Stomach (tissue), 9 donors: ENCODE data around the gene ADARB2. TPM values are rescaled to one million over a fixed set of nuclear protein-coding genes. Genes with fewer than 3 reads are reported as not detected.

Experiments used
- DNase-seq, 2 donors: peaks; one replicate each; pipeline versions ENCODE4 v3.0.0 to v3.0.0-alpha.2; 2013 to 2019
- H3K27ac ChIP-seq, 5 donors: fragments of 200-600 bp in 4 of 5; sonication (generic) in 4 of 5; one replicate each; pipeline ENCODE4 v1.5.1; 2013 to 2019; ENCODE audit warnings: mild to moderate bottlenecking in 1 of 5, moderate library complexity in 1 of 5
- H3K27me3 ChIP-seq, 3 donors: fragments of 200-600 bp; sonication (generic); one replicate each; pipeline ENCODE4 v1.5.1; 2017 to 2019; ENCODE audit warnings: mixed run types in 1 of 3
- H3K36me3 ChIP-seq, 4 donors: fragments of 200-600 bp; sonication (generic); 1 replicate in 3 of 4; 2 replicates in 1 of 4; pipeline ENCODE4 v1.5.1; 2016 to 2019
- H3K4me1 ChIP-seq, 4 donors: fragments of 200-600 bp; sonication (generic); one replicate each; pipeline ENCODE4 v1.5.1; 2016 to 2019
- H3K4me3 ChIP-seq, 4 donors: fragments of 200-600 bp; sonication (generic) in 3 of 4; one replicate each; pipeline ENCODE4 v1.5.1; 2016 to 2019; ENCODE audit warnings: mild to moderate bottlenecking in 1 of 4
- H3K9me3 ChIP-seq, 4 donors: fragments of 200-600 bp; sonication (generic); one replicate each; pipeline ENCODE4 v1.5.1; 2016 to 2019
- EP300 ChIP-seq: sonication (generic); formaldehyde crosslinking; IDR thresholded peaks from one replicate; pipeline ENCODE4 v1.6.1; 2017; ENCODE audit warnings: antibody characterized with exemption
- POLR2A ChIP-seq, 4 donors: fragments of 450-650 bp; IDR thresholded peaks; one replicate each; pipeline ENCODE4 v1.6.1; 2016; ENCODE audit warnings: antibody characterized with exemption in 4 of 4, control low read depth in 2 of 4, mild to moderate bottlenecking in 1 of 4, moderate library complexity in 1 of 4
- POLR2AphosphoS5 ChIP-seq, 3 donors: sonication (generic); formaldehyde crosslinking; IDR thresholded peaks; one replicate each; pipeline ENCODE4 v1.6.1; 2016; ENCODE audit warnings: antibody characterized with exemption in 3 of 3
- WGBS, 5 donors: extraction: QIAGEN DNeasy Blood & Tissue Kit in 3 of 5; methylation state at CpG; one replicate each; pipeline versions ENCODE4 v1.1.5 to v1.1.7; 2013 to 2018; 5-methylcytosine and 5-hydroxymethylcytosine counted together
- intact Hi-C: fragments of 100-400 bp; cut with DNase I; formaldehyde crosslinking; loops from one replicate; pipeline ENCODE4 v1.15.1; 2023; ENCODE audit warnings: low total_unique reads
- polyA plus RNA-seq, 3 donors: library from polyadenylated mRNA; stranded (reverse); fragments of 200-250 nt; gene quantifications; one replicate each; pipeline ENCODE4 v1.2.3, GENCODE V29; 2013
- total RNA-seq, 5 donors: library from RNA; depleted of rRNA; stranded (reverse); fragments of >200 nt; gene quantifications; one replicate each; pipeline versions ENCODE4 v1.1.0 to v1.2.3, GENCODE V29; 2014 to 2016
- TF ChIP-seq, protein P1 (sequence below), 7 experiments: fragments of 450-650 bp in 4 of 7; fragments of 200-600 bp in 3 of 7; sonication (generic) in 3 of 7; IDR thresholded peaks; one replicate each; pipeline ENCODE4 v1.5.1; 2016 to 2019; ENCODE audit warnings: antibody characterized with exemption in 7 of 7, control low read depth in 2 of 7, mild to moderate bottlenecking in 1 of 7
- donor health status: healthy with polysubstance abuse.
- donor health status: Bipolar disorder and iron deficiency.
- donor health status: healthy.

Gene ADARB2
- total and polyA plus RNA-seq, 8 donors = 0.55 to 4.1 (median 1.4) TPM; not detected in 1

DNA sequence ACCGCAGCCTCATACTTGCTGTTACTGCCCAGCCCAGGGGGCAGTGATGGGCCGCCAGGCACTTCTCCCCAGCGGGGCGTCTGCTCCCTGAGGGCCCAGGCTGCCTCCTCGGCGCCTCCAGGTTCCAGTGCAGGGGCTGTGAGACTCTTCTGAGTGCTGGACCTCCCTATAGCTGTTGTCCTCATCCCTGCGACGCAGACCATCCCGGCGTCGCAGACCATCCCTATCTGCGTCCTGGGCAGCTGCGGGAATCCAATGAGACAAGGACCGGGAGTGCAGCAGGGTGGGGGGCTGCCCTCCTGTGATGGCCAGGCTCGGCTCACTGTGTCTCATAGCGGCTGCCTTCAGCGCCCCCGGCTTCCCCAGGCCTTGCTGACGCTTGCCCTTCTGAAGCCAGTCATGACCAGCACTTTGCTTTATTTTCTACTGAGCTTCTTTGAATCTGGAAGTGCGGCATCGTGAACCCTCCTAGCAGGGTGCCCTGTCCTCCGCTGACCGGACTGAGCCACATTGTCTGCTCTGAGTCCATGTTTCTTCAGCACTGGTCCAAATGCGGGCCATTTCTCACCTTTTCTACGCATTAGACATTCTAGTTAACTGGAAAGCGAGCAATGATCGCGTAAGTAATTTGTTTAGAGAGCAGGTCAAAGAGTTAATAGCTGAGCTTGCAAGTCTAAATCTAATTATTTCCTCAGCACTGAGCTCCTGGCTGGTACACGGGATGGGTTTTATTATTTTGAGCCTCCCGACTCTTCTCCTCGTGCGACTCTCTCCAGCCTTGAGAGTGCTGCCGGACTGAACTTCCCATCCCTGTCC lies 341.6 kb downstream of the ADARB2 start:
- peaks cover 0 to 14% (median 0%) of the 10 kb centered on the region in 3 donors for H3K27me3 ChIP-seq
- DNase-seq = peak in 1 of 2 donors; percentile 19
- H3K4me3 ChIP-seq = no peak overlapping the region
- H3K27ac ChIP-seq = no peak overlapping the region
- H3K9me3 ChIP-seq = no peaks in the 10 kb centered on the region
- intact Hi-C loops = no loop called here
- no peaks in the 10 kb centered on the region for H3K36me3 ChIP-seq
- TF ChIP-seq POLR2A (IDR thresholded peaks at IDR 0.05) = no peak
- no peak for TF ChIP-seq EP300
- TF ChIP-seq POLR2AphosphoS5 (IDR thresholded peaks at IDR 0.05) = no peak
- TF ChIP-seq, protein P1, sequence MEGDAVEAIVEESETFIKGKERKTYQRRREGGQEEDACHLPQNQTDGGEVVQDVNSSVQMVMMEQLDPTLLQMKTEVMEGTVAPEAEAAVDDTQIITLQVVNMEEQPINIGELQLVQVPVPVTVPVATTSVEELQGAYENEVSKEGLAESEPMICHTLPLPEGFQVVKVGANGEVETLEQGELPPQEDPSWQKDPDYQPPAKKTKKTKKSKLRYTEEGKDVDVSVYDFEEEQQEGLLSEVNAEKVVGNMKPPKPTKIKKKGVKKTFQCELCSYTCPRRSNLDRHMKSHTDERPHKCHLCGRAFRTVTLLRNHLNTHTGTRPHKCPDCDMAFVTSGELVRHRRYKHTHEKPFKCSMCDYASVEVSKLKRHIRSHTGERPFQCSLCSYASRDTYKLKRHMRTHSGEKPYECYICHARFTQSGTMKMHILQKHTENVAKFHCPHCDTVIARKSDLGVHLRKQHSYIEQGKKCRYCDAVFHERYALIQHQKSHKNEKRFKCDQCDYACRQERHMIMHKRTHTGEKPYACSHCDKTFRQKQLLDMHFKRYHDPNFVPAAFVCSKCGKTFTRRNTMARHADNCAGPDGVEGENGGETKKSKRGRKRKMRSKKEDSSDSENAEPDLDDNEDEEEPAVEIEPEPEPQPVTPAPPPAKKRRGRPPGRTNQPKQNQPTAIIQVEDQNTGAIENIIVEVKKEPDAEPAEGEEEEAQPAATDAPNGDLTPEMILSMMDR (IDR thresholded peaks at IDR 0.05) = no peak
- no peaks in the 10 kb centered on the region for H3K4me1 ChIP-seq
- WGBS, 5 donors = 90 to 94% (median 93%) methylated on average over 33 of the region's 33 CpGs

DNA sequence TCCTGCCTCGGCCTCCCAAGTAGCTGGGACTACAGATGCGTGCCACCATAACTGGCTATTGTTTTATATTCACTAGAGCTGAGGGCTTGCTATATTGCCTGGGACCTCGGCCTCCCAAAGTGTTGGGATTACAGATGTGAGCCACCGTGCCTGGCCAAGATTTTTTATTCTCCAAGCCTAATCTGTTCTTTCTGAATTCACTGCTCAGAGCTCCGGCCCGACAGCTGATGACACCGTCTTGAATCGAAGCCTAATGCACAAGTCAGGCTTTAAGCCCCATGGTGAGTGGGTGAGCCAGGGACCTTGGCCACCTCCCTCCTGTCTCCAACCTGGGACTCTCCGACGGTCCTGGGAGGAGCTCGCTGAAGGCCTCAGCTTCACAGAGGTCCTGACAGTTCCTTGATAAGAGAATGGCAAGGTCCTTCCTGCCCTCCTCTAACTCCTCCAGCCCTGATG lies 342.3 kb downstream of the ADARB2 start:
- WGBS, 5 donors = 78 to 92% (median 89%) methylated on average over 10 to 11 of the region's 11 CpGs
- Histone ChIP-seq H3K27me3 (peaks cover 0 to 8% (median 0%) of the 10 kb centered on the region in 3 donors), H3K27ac (no peak overlapping the region), H3K4me3 (no peak overlapping the region), H3K36me3 (no peaks in the 10 kb centered on the region), H3K4me1 (no peaks in the 10 kb centered on the region), H3K9me3 (no peaks in the 10 kb centered on the region)
- no peak for TF ChIP-seq POLR2AphosphoS5 (IDR thresholded peaks at IDR 0.05)
- no peak for TF ChIP-seq EP300
- TF ChIP-seq POLR2A (IDR thresholded peaks at IDR 0.05) = no peak
- TF ChIP-seq, protein P1 (IDR thresholded peaks at IDR 0.05) = no peak
- DNase-seq = peak in 1 of 2 donors; percentile 10
- intact Hi-C loops = no loop called here

DNA sequence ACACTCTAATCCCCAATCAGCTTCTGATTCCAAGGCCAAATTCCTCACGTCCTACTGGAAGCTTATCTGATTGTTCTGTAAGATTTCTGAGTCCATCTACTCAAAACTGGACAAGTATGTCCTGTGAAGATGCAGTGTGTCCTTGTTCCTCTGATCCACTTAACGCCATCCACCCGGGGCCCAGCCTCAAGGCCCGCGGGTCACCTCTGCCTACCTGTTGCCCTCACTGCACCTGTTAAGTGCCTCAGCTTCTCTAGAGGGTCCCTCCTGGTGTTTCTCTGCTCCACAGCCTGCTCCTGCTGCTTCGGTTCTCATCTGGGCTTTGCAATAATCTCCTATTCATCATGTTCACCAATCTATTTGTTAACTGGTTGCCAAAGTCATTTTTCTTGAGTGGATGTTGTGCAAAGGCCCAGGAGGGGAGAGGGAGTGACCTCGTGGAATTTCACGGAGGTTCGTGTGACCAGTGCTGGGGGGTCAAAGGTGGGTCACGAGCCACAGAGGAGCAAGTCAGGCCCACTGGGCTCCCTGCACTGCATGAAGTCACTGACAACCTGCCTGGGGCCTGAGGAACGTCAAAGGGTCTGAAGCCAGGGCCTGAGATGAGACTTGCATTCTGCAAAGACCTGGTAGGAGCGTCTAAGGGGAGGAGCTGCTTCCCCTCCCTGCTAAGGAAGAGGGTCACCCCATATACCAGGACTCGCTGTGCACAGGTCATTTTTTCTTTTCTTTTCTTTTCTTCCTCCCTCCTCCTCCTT lies 343.0 kb downstream of the ADARB2 start:
- WGBS, 5 donors = 71 to 81% (median 78%) methylated on average over 13 of the region's 13 CpGs
- TF ChIP-seq POLR2AphosphoS5 (IDR thresholded peaks at IDR 0.05) (no peak), EP300 (no peak), POLR2A (IDR thresholded peaks at IDR 0.05) (no peak)
- TF ChIP-seq, protein P1 (IDR thresholded peaks at IDR 0.05) = no peak
- intact Hi-C loops = no loop called here
- no peak overlapping the region for H3K4me3 ChIP-seq
- peak in 1 of 2 donors; percentile 13 for DNase-seq
- no peak overlapping the region for H3K27ac ChIP-seq
- H3K9me3 ChIP-seq = no peaks in the 10 kb centered on the region
- H3K27me3 ChIP-seq = peaks cover 0 to 4% (median 0%) of the 10 kb centered on the region in 3 donors
- H3K36me3 ChIP-seq = no peaks in the 10 kb centered on the region
- no peaks in the 10 kb centered on the region for H3K4me1 ChIP-seq

DNA sequence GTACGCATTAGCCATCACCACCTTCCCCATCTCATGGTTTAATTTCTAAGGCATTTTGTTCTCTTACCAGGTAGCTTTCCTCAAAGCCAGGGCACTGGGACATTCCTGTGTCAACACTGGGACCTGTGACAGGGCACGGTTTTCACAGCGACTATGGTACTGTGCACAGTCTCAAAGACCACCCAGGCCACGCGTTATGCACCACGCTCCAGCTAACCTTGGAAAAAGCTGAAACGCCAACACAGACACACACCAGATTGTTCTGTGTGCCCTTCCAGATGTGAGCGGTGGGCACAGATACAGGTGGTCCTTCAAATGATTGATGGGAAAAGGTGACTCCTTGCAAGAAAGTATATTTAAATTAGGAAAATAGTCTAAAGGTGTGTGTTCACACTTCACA lies 343.8 kb downstream of the ADARB2 start:
- DNase-seq = no peak
- no peaks in the 10 kb centered on the region for H3K4me1 ChIP-seq
- intact Hi-C loops = no loop called here
- H3K36me3 ChIP-seq = no peaks in the 10 kb centered on the region
- no peaks in the 10 kb centered on the region for H3K9me3 ChIP-seq
- H3K27me3 ChIP-seq = no peaks in the 10 kb centered on the region
- 93 to 95% (median 94%) methylated on average over 8 of the region's 8 CpGs for WGBS, 5 donors
- H3K27ac ChIP-seq = no peak overlapping the region
- H3K4me3 ChIP-seq = no peak overlapping the region
- TF ChIP-seq EP300 = no peak
- no peak for TF ChIP-seq POLR2A (IDR thresholded peaks at IDR 0.05)
- TF ChIP-seq, protein P1 (IDR thresholded peaks at IDR 0.05) = no peak
- TF ChIP-seq POLR2AphosphoS5 (IDR thresholded peaks at IDR 0.05) = no peak
